Measurements from ENCODE around the gene ATG9B. TPM values are rescaled to one million over a fixed set of nuclear protein-coding genes. Genes with fewer than 3 reads are reported as not detected.

Gene ATG9B
- total and polyA plus RNA-seq, 9 of the 15 experiments (the other 6 are each of a cell fraction or from before 2014, with no cell fraction given) = 0.29 to 8.0 (median 2.1) TPM

DNA sequence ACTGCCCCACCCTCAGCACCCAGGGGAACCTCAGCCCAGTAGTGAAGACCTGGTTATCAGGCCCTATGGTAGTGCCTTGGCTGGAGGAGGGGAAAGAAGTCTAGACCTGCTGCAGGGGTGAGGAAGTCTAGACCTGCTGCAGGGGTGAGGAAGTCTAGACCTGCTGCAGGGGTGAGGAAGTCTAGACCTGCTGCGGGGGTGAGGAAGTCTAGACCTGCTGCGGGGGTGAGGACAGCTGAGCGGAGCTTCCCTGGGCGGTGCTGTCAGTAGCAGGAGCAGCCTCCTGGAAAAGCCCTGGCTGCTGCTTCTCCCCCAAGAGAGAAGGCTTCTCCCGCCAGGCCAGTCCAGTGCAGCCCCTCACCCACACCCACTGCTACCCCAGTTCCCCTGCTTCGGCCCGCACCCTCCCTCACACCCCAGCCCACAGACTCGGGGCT lies 27.2 kb downstream of the ATG9B start (continued):
- TF ChIP-seq MTA1 (IDR thresholded peaks at IDR 0.05; ENCODE audit: borderline replicate concordance) (peak; percentile 91), RBM34 (IDR thresholded peaks at IDR 0.05; ENCODE audit: borderline replicate concordance, insufficient read depth, low read length) (no peak), ZBTB9 (CRISPR knock-in tag; IDR thresholded peaks at IDR 0.05) (peak; percentile 11; the same call in 1 of the 2 replicates), XRCC4 (IDR thresholded peaks at IDR 0.05; ENCODE audit: extremely low read depth, insufficient read depth, insufficient read length) (no peak), SMARCA4 (IDR thresholded peaks at IDR 0.05) (no peak), PKNOX1 (IDR thresholded peaks at IDR 0.05) (0 out of 2 replicates have a peak, but pooled peaks have one; percentile 15), ELF4 (CRISPR knock-in tag; IDR thresholded peaks at IDR 0.05) (no peak), HCFC1 (IDR thresholded peaks at IDR 0.05; ENCODE audit: low read depth, low read length) (no peak), PBX2 (CRISPR knock-in tag; IDR thresholded peaks at IDR 0.05; ENCODE audit: low read depth) (no peak), PBX2 (tag; conservative IDR thresholded peaks at IDR 0.05; ENCODE audit: low read depth) (no peak), SUPT5H (IDR thresholded peaks at IDR 0.05) (no peak), HES1 (IDR thresholded peaks at IDR 0.05; ENCODE audit: low read depth) (no peak), ZNF79 (CRISPR knock-in tag; IDR thresholded peaks at IDR 0.05; ENCODE audit: low read depth) (no peak), RHOXF2B (CRISPR knock-in tag; conservative IDR thresholded peaks at IDR 0.05) (no peak), TOE1 (IDR thresholded peaks at IDR 0.05; ENCODE audit: borderline replicate concordance) (0 out of 2 replicates have a peak, but pooled peaks have one; percentile 50), TOE1 (CRISPR knock-in tag; IDR thresholded peaks at IDR 0.05; ENCODE audit: borderline replicate concordance, low read depth) (no peak), NEUROD1 (IDR thresholded peaks at IDR 0.05; ENCODE audit: borderline replicate concordance, low read depth, low read length, partially characterized antibody) (no peak)
- TF ChIP-seq, protein P1, sequence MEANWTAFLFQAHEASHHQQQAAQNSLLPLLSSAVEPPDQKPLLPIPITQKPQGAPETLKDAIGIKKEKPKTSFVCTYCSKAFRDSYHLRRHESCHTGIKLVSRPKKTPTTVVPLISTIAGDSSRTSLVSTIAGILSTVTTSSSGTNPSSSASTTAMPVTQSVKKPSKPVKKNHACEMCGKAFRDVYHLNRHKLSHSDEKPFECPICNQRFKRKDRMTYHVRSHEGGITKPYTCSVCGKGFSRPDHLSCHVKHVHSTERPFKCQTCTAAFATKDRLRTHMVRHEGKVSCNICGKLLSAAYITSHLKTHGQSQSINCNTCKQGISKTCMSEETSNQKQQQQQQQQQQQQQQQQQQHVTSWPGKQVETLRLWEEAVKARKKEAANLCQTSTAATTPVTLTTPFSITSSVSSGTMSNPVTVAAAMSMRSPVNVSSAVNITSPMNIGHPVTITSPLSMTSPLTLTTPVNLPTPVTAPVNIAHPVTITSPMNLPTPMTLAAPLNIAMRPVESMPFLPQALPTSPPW (CRISPR knock-in tag; IDR thresholded peaks at IDR 0.05) = no peak
- TF ChIP-seq, protein P2, sequence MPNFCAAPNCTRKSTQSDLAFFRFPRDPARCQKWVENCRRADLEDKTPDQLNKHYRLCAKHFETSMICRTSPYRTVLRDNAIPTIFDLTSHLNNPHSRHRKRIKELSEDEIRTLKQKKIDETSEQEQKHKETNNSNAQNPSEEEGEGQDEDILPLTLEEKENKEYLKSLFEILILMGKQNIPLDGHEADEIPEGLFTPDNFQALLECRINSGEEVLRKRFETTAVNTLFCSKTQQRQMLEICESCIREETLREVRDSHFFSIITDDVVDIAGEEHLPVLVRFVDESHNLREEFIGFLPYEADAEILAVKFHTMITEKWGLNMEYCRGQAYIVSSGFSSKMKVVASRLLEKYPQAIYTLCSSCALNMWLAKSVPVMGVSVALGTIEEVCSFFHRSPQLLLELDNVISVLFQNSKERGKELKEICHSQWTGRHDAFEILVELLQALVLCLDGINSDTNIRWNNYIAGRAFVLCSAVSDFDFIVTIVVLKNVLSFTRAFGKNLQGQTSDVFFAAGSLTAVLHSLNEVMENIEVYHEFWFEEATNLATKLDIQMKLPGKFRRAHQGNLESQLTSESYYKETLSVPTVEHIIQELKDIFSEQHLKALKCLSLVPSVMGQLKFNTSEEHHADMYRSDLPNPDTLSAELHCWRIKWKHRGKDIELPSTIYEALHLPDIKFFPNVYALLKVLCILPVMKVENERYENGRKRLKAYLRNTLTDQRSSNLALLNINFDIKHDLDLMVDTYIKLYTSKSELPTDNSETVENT (CRISPR knock-in tag; IDR thresholded peaks at IDR 0.05) = 0 out of 2 replicates have a peak, but pooled peaks have one; percentile 6
